HG03045 (cell line): ENCODE data around the gene CSNK1D.
"Not testable (repeated sequence)": the region's sequence is repeated elsewhere in the genome, so short reads cannot be mapped to it uniquely, and the experiment has no call there.

Experiments
- ATAC-seq: cut with Tn5 transposase; IDR thresholded peaks from one replicate; pipeline ENCODE4 v1.9.1; 2021; ENCODE audit warnings: mild to moderate bottlenecking, moderate library complexity; ENCODE audit not compliant: unreplicated experiment

CSNK1D gene

GRCh38 chr17:82195675-82196672 lies 77.5 kb downstream of the CSNK1D start:
- no peak for ATAC-seq

- ATAC-seq, result no peak
Measured at GRCh38 chr17:82194765-82195164, 78.7 kb downstream of the CSNK1D start.

- no peak for ATAC-seq
Measured at GRCh38 chr17:82193520-82194220, 79.8 kb downstream of the CSNK1D start.

GRCh38 chr17:82193050-82193449 lies 80.5 kb downstream of the CSNK1D start:
- not testable (repeated sequence) for ATAC-seq
